Right lobe of liver (tissue), 6 donors: ENCODE data around the gene C3orf20. TPM values are rescaled to one million over a fixed set of nuclear protein-coding genes. Genes with fewer than 3 reads are reported as not detected.

Experiments
- ATAC-seq, 4 donors: fragments of 200-7000 bp; cut with Tn5 transposase; one replicate each; pipeline ENCODE4 v1.9.1; 2020; ENCODE audit warnings: mild to moderate bottlenecking in 4 of 4, moderate library complexity in 4 of 4
- DNase-seq, 3 donors: peaks; one replicate each; pipeline ENCODE4 v3.0.0-alpha.2; 2020
- H3K27ac ChIP-seq, 3 donors: fragments of 200-600 bp; one replicate each; pipeline ENCODE4 v1.8.0; 2022
- H3K27me3 ChIP-seq, 2 donors: fragments of 200-600 bp; one replicate each; pipeline ENCODE4 v1.8.0; 2022
- H3K36me3 ChIP-seq, 4 donors: fragments of 200-600 bp; sonication (generic) in 1 of 4; one replicate each; pipeline versions ENCODE4 v1.5.1 to v1.8.0; 2017 to 2022; ENCODE audit warnings: control low read depth in 1 of 4
- H3K4me1 ChIP-seq, 4 donors: fragments of 200-600 bp; sonication (generic) in 1 of 4; one replicate each; pipeline versions ENCODE4 v1.5.1 to v1.8.0; 2017 to 2022; ENCODE audit warnings: control low read depth in 1 of 4
- H3K4me3 ChIP-seq, 3 donors: fragments of 200-600 bp; one replicate each; pipeline ENCODE4 v1.8.0; 2022
- H3K9me3 ChIP-seq, 4 donors: fragments of 200-600 bp; sonication (generic) in 1 of 4; one replicate each; pipeline versions ENCODE4 v1.5.1 to v1.8.0; 2017 to 2022; ENCODE audit warnings: control low read depth in 1 of 4
- CTCF ChIP-seq, 4 donors: fragments of 200-600 bp in 3 of 4; fragments of 450-650 bp in 1 of 4; IDR thresholded peaks; one replicate each; pipeline versions ENCODE4 v1.5.1 to v1.8.0; 2016 to 2022; ENCODE audit warnings: antibody characterized with exemption in 4 of 4, mild to moderate bottlenecking in 2 of 4
- POLR2A ChIP-seq: fragments of 450-650 bp; IDR thresholded peaks from one replicate; pipeline ENCODE4 v1.6.1; 2017; ENCODE audit warnings: antibody characterized with exemption, mild to moderate bottlenecking
- WGBS: methylation state at CpG from one replicate; pipeline ENCODE4 v1.1.6; 2018; ENCODE audit warnings: low coverage, low lambda C conversion rate; ENCODE audit not compliant: insufficient coverage; ENCODE audit errors: missing lambda C conversion rate; 5-methylcytosine and 5-hydroxymethylcytosine counted together
- intact Hi-C, 2 donors: fragments of 100-400 bp; cut with DNase I; formaldehyde crosslinking; loops; one replicate each; pipeline versions ENCODE4 v1.11.2 to v1.14.1; 2022
- long read RNA-seq: library from polyadenylated mRNA; unstranded; transcript quantifications from one replicate; pipeline ENCODE4 v2.0.0, GENCODE V29; 2019
- total RNA-seq, 6 experiments: library from RNA; depleted of rRNA in 2 of 6; stranded (reverse); fragments of >200 nt in 2 of 6; fragmentation: NEBNext Ultra II Directional in 3 of 6; extraction: Animal tissue kit (Norgen Biotek cat#: 25700) in 3 of 6; gene quantifications; one replicate each; pipeline versions ENCODE4 v1.1.0 to v1.2.4, GENCODE V29; 2016 to 2023
- donor health status: DM: no; HTN: yes; CAD: no.
- donor health status: DM: no; HTN: no; CAD: no.
- donor health status: DM: no; HTN: no; CAD: no.
- donor health status: DM: no; HTN: yes; CAD: no.
- donor health status: DM: no; HTN: yes; CAD: no.

Gene C3orf20
- total RNA-seq = under 1 TPM in 2 of 6 experiments, not detected in 4; 0.09 to 0.11 TPM
- long read RNA-seq = 0 reads

- no peaks in the 10 kb centered on the region for H3K9me3 ChIP-seq
- H3K4me3 ChIP-seq = no peak within 1 kb of the TSS
- intact Hi-C loops = loop anchor here (5.0 to 10.0 kb wide), 3 partner anchors 100 to 240 kb away; no protein-coding TSS in a partner anchor
- ATAC-seq (no peak), DNase-seq (no peak)
- H3K27me3 ChIP-seq = no peaks in the 10 kb centered on the region
- H3K4me1 ChIP-seq = peaks cover 0 to 10% (median 3%) of the 10 kb centered on the region in 4 donors
- no peak within 1 kb of the TSS for H3K27ac ChIP-seq
- 71% methylated on average over 6 of the region's 7 CpGs for WGBS
- no peak for TF ChIP-seq CTCF (IDR thresholded peaks at IDR 0.05)
- TF ChIP-seq POLR2A = no peak
- peaks cover 7 to 31% (median 18%) of the 10 kb centered on the region in 4 donors for H3K36me3 ChIP-seq
Measured at GRCh38 chr3:14674841-14675240, at the start of gene C3orf20. C3orf20 (plus strand) TSS chr3:14675141; CDS start chr3:14682714, 7,573 bp downstream.

- no peak for ATAC-seq
- no peak for DNase-seq
- Histone ChIP-seq H3K4me1 (peaks cover 0 to 11% (median 0%) of the 10 kb centered on the region in 4 donors), H3K9me3 (no peaks in the 10 kb centered on the region), H3K27ac (no peak overlapping the region), H3K36me3 (no peaks in the 10 kb centered on the region), H3K27me3 (no peaks in the 10 kb centered on the region), H3K4me3 (no peak overlapping the region)
- TF ChIP-seq POLR2A (no peak), CTCF (IDR thresholded peaks at IDR 0.05) (no peak)
- WGBS = 63% methylated on average over 6 of the region's 6 CpGs
- intact Hi-C loops = no loop called here
Measured at GRCh38 chr3:14625443-14625842, 49.5 kb upstream of the C3orf20 start.

GRCh38 chr3:14627815-14628214 lies 47.1 kb upstream of the C3orf20 start:
- DNase-seq (no peak), ATAC-seq (no peak)
- no peaks in the 10 kb centered on the region for H3K27me3 ChIP-seq
- no peak overlapping the region for H3K4me3 ChIP-seq
- no peaks in the 10 kb centered on the region for H3K36me3 ChIP-seq
- TF ChIP-seq POLR2A (no peak), CTCF (IDR thresholded peaks at IDR 0.05) (no peak)
- WGBS = 71% methylated on average over 4 of the region's 6 CpGs
- H3K9me3 ChIP-seq = no peaks in the 10 kb centered on the region
- H3K4me1 ChIP-seq = peaks cover 0 to 35% (median 12%) of the 10 kb centered on the region in 4 donors
- intact Hi-C loops = no loop called here
- no peak overlapping the region for H3K27ac ChIP-seq

- 61% methylated on average over 3 of the region's 4 CpGs for WGBS
- TF ChIP-seq CTCF (IDR thresholded peaks at IDR 0.05) (no peak), POLR2A (no peak)
- intact Hi-C loops = no loop called here
- no peak overlapping the region for H3K4me3 ChIP-seq
- no peak for ATAC-seq
- H3K27ac ChIP-seq = no peak overlapping the region
- no peaks in the 10 kb centered on the region for H3K36me3 ChIP-seq
- no peak for DNase-seq
- no peaks in the 10 kb centered on the region for H3K9me3 ChIP-seq
- no peaks in the 10 kb centered on the region for H3K27me3 ChIP-seq
- peaks cover 0 to 40% (median 13%) of the 10 kb centered on the region in 4 donors for H3K4me1 ChIP-seq
Measured at GRCh38 chr3:14628406-14628805, 46.5 kb upstream of the C3orf20 start.
